ENCODE results near the gene KRT36.

DNA sequence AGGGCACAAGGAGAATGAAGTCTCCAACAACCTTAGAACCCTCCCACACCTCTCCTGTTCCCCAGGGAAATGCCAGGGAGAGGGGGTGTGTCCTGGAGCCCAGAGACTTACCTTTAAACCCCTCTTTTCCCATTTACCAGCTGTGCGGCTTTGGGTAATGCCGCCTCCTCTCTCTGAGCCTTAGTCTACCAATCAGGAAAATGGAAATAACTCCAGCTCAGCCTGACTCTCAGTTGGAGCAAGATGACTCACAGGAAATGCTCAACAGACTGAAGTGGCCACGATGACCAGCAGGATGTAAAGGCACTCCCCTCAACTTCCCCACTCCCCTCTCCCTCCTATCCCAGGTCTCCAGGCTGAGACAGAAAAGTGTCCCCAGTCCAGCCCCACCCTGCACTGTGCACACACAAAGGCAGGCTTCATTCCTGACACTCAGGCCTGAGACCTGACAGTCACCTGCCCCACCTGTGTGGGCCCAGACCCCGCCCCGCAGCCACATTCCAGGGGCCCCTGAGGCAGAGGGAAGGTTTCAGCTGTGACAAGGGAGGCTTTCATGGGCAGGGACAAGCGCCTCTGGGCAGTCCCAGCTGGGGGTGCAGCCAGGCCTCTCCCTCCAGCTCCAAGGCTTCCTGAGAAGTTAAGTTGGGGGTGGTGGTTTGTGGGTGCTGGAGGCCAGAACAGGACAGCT, 32.0 kb upstream of the KRT36 start:
- TF ChIP-seq POLR2A (IDR thresholded peaks at IDR 0.05; ENCODE audit: low read depth, low read length), result no peak
- TF ChIP-seq TAF1 (IDR thresholded peaks at IDR 0.05; ENCODE audit: low read depth, low read length), result no peak
- no peak for TF ChIP-seq POLR2AphosphoS5 (IDR thresholded peaks at IDR 0.05; ENCODE audit: low read depth, low read length)
- no peak for TF ChIP-seq SPI1 (IDR thresholded peaks at IDR 0.05; ENCODE audit: low read depth, low read length)
- no peak for TF ChIP-seq PAX5 (IDR thresholded peaks at IDR 0.05; ENCODE audit: insufficient read depth, low read length, severe bottlenecking)

Measured in GM12891 (cell line).